ENCODE results near the gene LRRC75B. TPM values are rescaled to one million over a fixed set of nuclear protein-coding genes. Genes with fewer than 3 reads are reported as not detected.
A peak's percentile ranks its signal among the peaks of the same experiment; 100 is the strongest.
"Not testable (repeated sequence)": the region's sequence is repeated elsewhere in the genome, so short reads cannot be mapped to it uniquely, and the experiment has no call there.

Gene LRRC75B
- total RNA-seq, 2 experiments from 2014 or later, result 0.56 to 0.98 TPM

- ChIA-PET CTCF (interaction anchor here (0.9 kb wide), 1 partner anchor 25 kb away, joined by 4 read pairs; no protein-coding TSS in a partner anchor), POLR2A (no interaction called here)
- DNase-seq, result no peak
- H3K4me3 Mint-ChIP-seq, result no peak overlapping the region
- no peaks in the 10 kb centered on the region for H3K27me3 Mint-ChIP-seq
- intact Hi-C loops (cut with DNase I, micrococcal nuclease), result no loop called here
- H3K9me3 Mint-ChIP-seq (ENCODE audit: low read depth), result no peaks in the 10 kb centered on the region
- H3K36me3 Mint-ChIP-seq (ENCODE audit: low read depth), result peaks cover 39% of the 10 kb centered on the region
- peaks cover 38% of the 10 kb centered on the region for H3K4me1 Mint-ChIP-seq
- peak overlapping the region; percentile 37 for H3K27ac Mint-ChIP-seq
- no peak for ATAC-seq
Observed at GRCh38 chr22:24564376-24565058, 28.4 kb downstream of the LRRC75B start.

- H3K36me3 Mint-ChIP-seq (ENCODE audit: low read depth), result peaks cover 44% of the 10 kb centered on the region
- ChIA-PET POLR2A (interaction anchor here (0.6 kb wide), 1 partner anchor 33 kb away, joined by 5 read pairs; no protein-coding TSS in a partner anchor), CTCF (interaction anchor here (0.9 kb wide), 1 partner anchor 24 kb away, joined by 4 read pairs; no protein-coding TSS in a partner anchor)
- H3K9me3 Mint-ChIP-seq (ENCODE audit: low read depth), result no peaks in the 10 kb centered on the region
- H3K4me1 Mint-ChIP-seq, result peaks cover 51% of the 10 kb centered on the region
- H3K4me3 Mint-ChIP-seq, result no peak overlapping the region
- ATAC-seq (no peak), DNase-seq (no peak)
- H3K27ac Mint-ChIP-seq, result no peak overlapping the region
- intact Hi-C loops (cut with DNase I, micrococcal nuclease), result no loop called here
- no peaks in the 10 kb centered on the region for H3K27me3 Mint-ChIP-seq
Observed at GRCh38 chr22:24563246-24563645, 29.6 kb downstream of the LRRC75B start.

GRCh38 chr22:24559471-24559870 is 33.4 kb downstream of the LRRC75B start:
- intact Hi-C loops (cut with DNase I, micrococcal nuclease), result loop anchor here (5.0 to 10.0 kb wide), 3 partner anchors 43 to 702 kb away; partner anchors contain the start of genes GGT1 (in 1 of the 2), MIF (in 1 of the 2) and SLC2A11 (in 1 of the 2)
- no peaks in the 10 kb centered on the region for H3K27me3 Mint-ChIP-seq
- no peak for ATAC-seq
- H3K4me1 Mint-ChIP-seq, result peaks cover 53% of the 10 kb centered on the region
- no peak for DNase-seq
- no peak overlapping the region for H3K4me3 Mint-ChIP-seq
- peaks cover 57% of the 10 kb centered on the region for H3K36me3 Mint-ChIP-seq (ENCODE audit: low read depth)
- H3K27ac Mint-ChIP-seq, result no peak overlapping the region
- ChIA-PET POLR2A (no interaction called here), CTCF (interaction anchor here (0.8 kb wide), 1 partner anchor 28 kb away, joined by 3 read pairs; no protein-coding TSS in a partner anchor)
- H3K9me3 Mint-ChIP-seq (ENCODE audit: low read depth), result no peaks in the 10 kb centered on the region

- POLR2A ChIA-PET, result interaction anchor here (0.5 to 1.9 kb wide), 8 partner anchors 11 to 642 kb away, joined by 3 to 6 read pairs (median 4); no protein-coding TSS in a partner anchor
- peak within 1 kb of the TSS; percentile 95 for H3K4me3 Mint-ChIP-seq
- peak within 1 kb of the TSS; percentile 99 for H3K27ac Mint-ChIP-seq
- intact Hi-C loops (cut with DNase I, micrococcal nuclease), result loop anchor here (1.0 to 10.0 kb wide), 16 partner anchors 30 to 769 kb away; partner anchors contain the start of genes MIF (in 2 of the 2), CABIN1 (in 1 of the 2), GGT1 (in 1 of the 2) and SGSM1 (in 1 of the 2)
- H3K4me1 Mint-ChIP-seq, result peaks cover 53% of the 10 kb centered on the region
- no peaks in the 10 kb centered on the region for H3K27me3 Mint-ChIP-seq
- peaks cover 41% of the 10 kb centered on the region for H3K36me3 Mint-ChIP-seq (ENCODE audit: low read depth)
- peak; percentile 100 for DNase-seq
- CTCF ChIA-PET, result interaction anchor here (0.7 kb wide), 1 partner anchor 13 kb away, joined by 4 read pairs; no protein-coding TSS in a partner anchor
- peak; percentile 91 for ATAC-seq
- H3K9me3 Mint-ChIP-seq (ENCODE audit: low read depth), result no peaks in the 10 kb centered on the region
Observed at GRCh38 chr22:24555165-24556039, 37.5 kb downstream of the LRRC75B start, which contains the start of gene SNRPD3. Gene SNRPD3 (plus strand): TSS chr22:24555999. CDS start chr22:24557675, 1,676 bp downstream.

- peaks cover 40% of the 10 kb centered on the region for H3K36me3 Mint-ChIP-seq (ENCODE audit: low read depth)
- intact Hi-C loops (cut with DNase I, micrococcal nuclease), result loop anchor here (1.0 to 10.0 kb wide), 16 partner anchors 29 to 768 kb away; partner anchors contain the start of genes MIF (in 2 of the 2), CABIN1 (in 1 of the 2), GGT1 (in 1 of the 2) and SGSM1 (in 1 of the 2)
Observed at GRCh38 chr22:24554313-24555164, 38.3 kb downstream of the LRRC75B start, which contains the start of gene GUCD1. Gene GUCD1 (minus strand): TSS chr22:24555138. CDS start chr22:24554991, 147 bp downstream.

GRCh38 chr22:24553597-24554312 is 39.1 kb downstream of the LRRC75B start:
- Mint-ChIP-seq H3K36me3 (ENCODE audit: low read depth) (peaks cover 33% of the 10 kb centered on the region), H3K27me3 (no peaks in the 10 kb centered on the region), H3K4me3 (peak overlapping the region; percentile 95), H3K27ac (peak overlapping the region; percentile 98), H3K9me3 (ENCODE audit: low read depth) (no peaks in the 10 kb centered on the region), H3K4me1 (peaks cover 42% of the 10 kb centered on the region)
- ChIA-PET POLR2A (interaction anchor here (0.7 to 1.9 kb wide), 3 partner anchors 24 to 127 kb away, joined by 3 to 4 read pairs (median 4); no protein-coding TSS in a partner anchor), CTCF (no interaction called here)
- ATAC-seq, result no peak
- no peak for DNase-seq
- intact Hi-C loops (cut with DNase I, micrococcal nuclease), result loop anchor here (2.0 to 10.0 kb wide), 3 partner anchors 507 to 767 kb away; partner anchors contain the start of genes MIF (in 1 of the 2) and SMARCB1 (in 1 of the 2)

More at GRCh38 chr22:24554313-24555164, 38.3 kb downstream of the LRRC75B start, which contains the start of gene GUCD1:
- POLR2A ChIA-PET, result interaction anchor here (0.5 to 1.9 kb wide), 7 partner anchors 10 to 1317 kb away, joined by 3 to 6 read pairs (median 3); no protein-coding TSS in a partner anchor
- Mint-ChIP-seq H3K4me3 (peak within 1 kb of the TSS; percentile 95), H3K27ac (peak within 1 kb of the TSS; percentile 99), H3K9me3 (ENCODE audit: low read depth) (no peaks in the 10 kb centered on the region), H3K4me1 (peaks cover 50% of the 10 kb centered on the region), H3K27me3 (no peaks in the 10 kb centered on the region)
- peak; percentile 53 for DNase-seq
- ATAC-seq, result no peak
- CTCF ChIA-PET, result no interaction called here

GRCh38 chr22:24552503-24553286 is 40.2 kb downstream of the LRRC75B start:
- peaks cover 23% of the 10 kb centered on the region for H3K36me3 Mint-ChIP-seq (ENCODE audit: low read depth)
- intact Hi-C loops (cut with DNase I, micrococcal nuclease), result loop anchor here in 1 of 2 experiments (10.0 kb wide), 1 partner anchor 658 kb away; the partner anchor contains the start of gene MIF
- peak overlapping the region; percentile 44 for H3K27ac Mint-ChIP-seq
- ChIA-PET POLR2A (interaction anchor here (0.7 to 1.2 kb wide), 3 partner anchors 8 to 126 kb away, joined by 3 to 5 read pairs (median 4); no protein-coding TSS in a partner anchor), CTCF (interaction anchor here (0.6 kb wide), 1 partner anchor 27 kb away, joined by 4 read pairs; no protein-coding TSS in a partner anchor)
- not testable (repeated sequence) for H3K27me3 Mint-ChIP-seq; H3K9me3 Mint-ChIP-seq (ENCODE audit: low read depth); ATAC-seq; DNase-seq
- peaks cover 31% of the 10 kb centered on the region for H3K4me1 Mint-ChIP-seq
- peak overlapping the region; percentile 95 for H3K4me3 Mint-ChIP-seq

GRCh38 chr22:24550902-24551435 is 41.9 kb downstream of the LRRC75B start:
- Mint-ChIP-seq H3K36me3 (ENCODE audit: low read depth) (peaks cover 23% of the 10 kb centered on the region), H3K27me3 (no peaks in the 10 kb centered on the region), H3K4me3 (no peak overlapping the region), H3K9me3 (ENCODE audit: low read depth) (no peaks in the 10 kb centered on the region), H3K27ac (peak overlapping the region; percentile 23), H3K4me1 (peaks cover 25% of the 10 kb centered on the region)
- ATAC-seq, result no peak
- no peak for DNase-seq
- intact Hi-C loops (cut with DNase I, micrococcal nuclease), result loop anchor here in 1 of 2 experiments (10.0 kb wide), 1 partner anchor 656 kb away; the partner anchor contains the start of gene MIF
- POLR2A ChIA-PET, result no interaction called here
- CTCF ChIA-PET, result interaction anchor here (0.9 to 1.3 kb wide), 2 partner anchors 25 to 299 kb away, joined by 3 read pairs; no protein-coding TSS in a partner anchor

Measured in activated CD4-positive, alpha-beta T cell treated with anti-CD3 and anti-CD28 coated beads for 36 hours (primary cell).